Activated T-cell treated with anti-CD3 and anti-CD28 coated beads for 24 hours (primary cell): ENCODE data around the gene P2RX3.
A peak's percentile ranks its signal among the peaks of the same experiment; 100 is the strongest.
"Not testable (repeated sequence)": the region's sequence is repeated elsewhere in the genome, so short reads cannot be mapped to it uniquely, and the experiment has no call there.

Experiments
- DNase-seq: peaks from one replicate; pipeline ENCODE4 v3.0.0-alpha.2; 2020; ENCODE audit warnings: low read depth

Gene P2RX3

GRCh38 chr11:57349491-57350274 is 11.5 kb downstream of the P2RX3 start:
- peak; percentile 44 for DNase-seq

DNA sequence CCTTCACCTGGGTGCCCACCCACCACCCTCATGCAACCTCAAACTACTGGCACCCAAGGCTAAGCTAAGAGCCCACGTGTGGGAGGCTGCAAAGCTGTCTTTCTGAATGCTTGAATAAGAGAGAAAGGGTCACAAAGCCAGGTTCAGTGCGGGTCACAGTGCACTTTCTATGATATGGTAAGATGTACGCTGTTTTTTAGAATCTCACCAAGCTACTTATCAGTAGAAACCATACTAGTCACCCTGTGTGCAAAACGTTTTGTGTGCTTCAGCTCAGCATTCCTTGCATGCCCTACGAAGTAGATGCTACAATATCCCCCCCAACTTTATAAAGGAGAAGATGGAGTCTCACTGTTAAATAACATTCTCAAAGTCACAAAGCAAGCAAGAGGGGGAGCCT is 14.9 kb downstream of the P2RX3 start:
- no peak for DNase-seq

- no peak for DNase-seq
Measured at GRCh38 chr11:57353446-57353845, 15.3 kb downstream of the P2RX3 start.

DNA sequence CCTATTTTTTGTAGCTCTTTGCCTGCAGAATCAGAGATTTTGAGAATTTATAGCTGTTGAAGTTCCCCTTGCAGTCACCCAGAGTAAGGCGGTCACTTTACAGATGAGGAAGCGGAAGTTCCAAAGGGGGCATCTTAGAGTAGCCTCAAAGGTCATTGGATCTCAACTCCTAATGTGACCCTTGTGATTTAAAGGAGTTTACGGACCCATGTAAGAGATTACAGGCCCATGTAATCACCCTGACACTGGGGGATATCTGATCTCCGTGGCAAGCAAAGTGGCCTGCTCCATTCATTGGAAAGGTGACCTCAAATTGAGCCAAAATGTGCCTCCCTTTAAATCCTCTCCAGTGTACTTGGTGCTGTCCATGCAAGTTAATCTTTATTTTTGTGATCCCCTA is 15.7 kb downstream of the P2RX3 start:
- no peak for DNase-seq

- no peak for DNase-seq
Measured at GRCh38 chr11:57354699-57355098, 16.5 kb downstream of the P2RX3 start.

GRCh38 chr11:57356268-57356667 is 18.1 kb downstream of the P2RX3 start:
- no peak for DNase-seq

- no peak for DNase-seq
Measured at GRCh38 chr11:57357310-57357709, 19.2 kb downstream of the P2RX3 start.

- DNase-seq = no peak
Measured at GRCh38 chr11:57357856-57358255, 19.7 kb downstream of the P2RX3 start.

DNA sequence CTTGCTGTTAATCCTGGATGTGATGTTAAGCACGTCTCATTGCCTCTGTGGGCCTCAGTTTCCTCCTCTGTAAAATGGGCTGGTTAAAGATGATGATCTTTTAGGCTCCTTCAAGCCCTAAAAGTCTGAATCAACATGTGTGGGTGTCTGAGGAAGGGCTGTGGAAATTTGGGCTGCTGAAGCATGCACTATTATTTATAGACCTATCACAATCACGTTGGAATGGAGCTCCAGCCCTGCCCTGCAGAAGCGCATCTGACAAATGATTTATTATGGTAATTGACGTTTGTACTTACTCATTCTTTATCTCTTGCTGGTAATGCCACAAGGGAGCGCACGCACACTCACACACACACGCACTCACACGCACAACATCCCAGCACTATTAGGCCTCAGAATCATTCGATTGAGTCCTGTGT is 20.4 kb downstream of the P2RX3 start:
- no peak for DNase-seq

- no peak for DNase-seq
Measured at GRCh38 chr11:57358991-57359390, 20.8 kb downstream of the P2RX3 start.

DNA sequence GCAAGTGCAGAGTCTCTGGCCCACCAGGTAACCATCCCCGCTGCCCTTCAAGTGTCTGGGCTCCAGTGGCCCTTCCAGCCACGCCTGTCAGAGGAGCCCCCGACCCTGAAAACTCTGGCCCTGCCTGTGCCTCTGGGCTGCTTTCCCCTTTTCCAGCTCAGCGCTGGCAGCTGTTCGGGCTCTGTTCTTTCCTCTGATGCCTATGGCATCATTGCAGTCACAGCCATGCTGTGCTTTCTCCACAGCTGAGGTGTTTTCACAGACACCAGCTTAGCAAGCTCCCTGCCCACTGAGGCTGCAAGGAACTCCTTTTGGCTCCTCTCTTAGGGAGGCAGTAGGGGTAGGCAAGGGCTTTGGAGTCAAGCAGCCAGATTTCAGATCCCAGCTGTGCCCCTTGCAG is 21.2 kb downstream of the P2RX3 start:
- DNase-seq = no peak

DNA sequence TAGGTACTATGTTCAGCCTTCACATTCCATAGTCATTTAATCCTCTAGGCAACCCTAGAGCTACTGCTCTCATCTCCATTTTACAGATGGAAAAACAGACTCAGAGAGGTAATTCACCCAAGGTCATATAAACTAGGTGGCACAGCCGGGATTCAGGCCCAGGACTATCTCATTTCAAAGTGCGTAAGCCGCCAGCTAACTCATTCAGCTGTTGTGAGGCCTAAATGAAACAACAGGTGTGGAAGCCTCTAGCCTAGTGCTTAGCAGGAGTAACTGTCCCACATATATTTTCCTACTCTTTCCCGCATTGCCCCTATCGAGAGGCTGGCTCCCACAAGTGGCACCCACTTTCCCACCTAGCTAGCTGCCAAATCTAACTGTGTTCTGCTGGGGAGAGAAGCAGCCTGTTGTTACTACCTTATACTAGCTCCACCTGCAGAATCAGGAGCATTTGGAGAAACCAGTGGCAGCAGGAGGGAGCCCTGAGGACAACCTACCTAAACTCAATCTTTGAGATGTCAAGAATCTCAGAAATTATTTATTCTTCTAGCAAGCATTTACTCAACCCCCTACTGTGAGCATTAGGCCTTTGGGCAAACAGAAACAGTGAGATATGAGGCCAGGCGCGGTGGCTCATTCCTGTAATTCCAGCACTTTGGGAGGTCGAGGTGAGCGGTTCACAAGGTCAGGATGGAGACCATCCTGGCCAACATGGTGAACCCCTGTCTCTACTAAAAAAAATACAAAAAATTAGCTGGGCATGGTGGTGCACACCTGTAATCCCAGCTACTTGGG is 21.9 kb downstream of the P2RX3 start:
- no peak for DNase-seq

- DNase-seq = no peak
Measured at GRCh38 chr11:57360991-57361390, 22.8 kb downstream of the P2RX3 start.

DNA sequence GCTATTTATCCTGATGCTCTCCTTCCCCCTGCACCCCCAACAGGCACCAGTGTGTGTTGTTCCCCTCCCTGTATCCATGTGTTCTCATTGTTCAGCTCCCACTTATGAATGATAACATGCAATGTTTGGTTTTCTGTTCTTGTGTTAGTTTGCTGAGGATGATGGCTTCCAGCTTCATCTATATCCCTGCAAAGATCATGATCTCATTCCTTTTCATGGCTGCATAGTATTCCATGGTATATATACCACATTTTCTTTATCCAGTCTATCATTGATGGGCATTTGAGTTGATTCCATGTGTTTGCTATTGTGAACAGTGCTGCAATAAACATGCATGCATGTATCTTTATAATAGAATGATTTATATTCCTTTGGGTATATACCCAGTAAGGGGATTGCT is 23.3 kb downstream of the P2RX3 start:
- DNase-seq = not testable (repeated sequence)

- DNase-seq = no peak
Measured at GRCh38 chr11:57361926-57362325, 23.8 kb downstream of the P2RX3 start.

GRCh38 chr11:57363131-57364080 is 25.3 kb downstream of the P2RX3 start:
- no peak for DNase-seq

DNA sequence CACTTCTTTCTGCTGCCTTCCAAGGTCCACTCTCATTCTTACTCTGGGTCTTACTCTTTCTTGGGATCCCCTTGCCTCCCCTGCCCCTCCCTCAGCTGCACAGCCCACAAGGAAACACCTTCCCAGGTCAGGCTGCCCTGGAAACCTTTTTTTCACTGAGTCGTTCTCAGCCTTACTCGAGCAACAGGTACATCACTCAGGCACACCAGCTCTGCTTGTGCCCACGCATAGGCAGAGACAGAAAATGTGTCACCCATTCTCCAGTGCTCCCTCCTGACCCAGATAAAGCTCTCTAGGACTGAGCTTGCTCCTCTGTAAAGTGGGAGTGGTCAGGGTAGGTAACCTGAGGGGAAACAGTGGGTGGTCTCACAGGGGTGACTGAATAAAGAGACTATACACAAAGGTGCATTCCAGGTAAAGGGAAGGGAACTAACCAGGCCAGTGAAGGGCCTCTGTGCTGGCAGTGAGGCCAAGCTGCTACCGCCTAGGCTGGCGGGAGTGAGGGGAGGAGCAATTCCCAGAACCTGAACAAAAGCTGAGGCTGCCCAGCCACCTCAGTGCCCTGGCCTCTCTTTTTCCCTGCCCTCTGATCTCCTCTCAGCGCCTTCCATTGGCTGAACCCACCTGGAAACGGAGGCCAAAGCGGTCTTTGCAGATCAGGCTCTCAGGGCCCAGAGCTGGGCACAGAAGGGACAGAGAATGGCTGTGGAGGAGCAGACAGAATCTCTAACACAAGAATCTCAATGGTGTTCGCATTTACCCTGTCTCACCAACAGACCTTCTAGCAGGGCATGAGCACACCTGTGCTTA is 26.9 kb downstream of the P2RX3 start:
- no peak for DNase-seq

DNA sequence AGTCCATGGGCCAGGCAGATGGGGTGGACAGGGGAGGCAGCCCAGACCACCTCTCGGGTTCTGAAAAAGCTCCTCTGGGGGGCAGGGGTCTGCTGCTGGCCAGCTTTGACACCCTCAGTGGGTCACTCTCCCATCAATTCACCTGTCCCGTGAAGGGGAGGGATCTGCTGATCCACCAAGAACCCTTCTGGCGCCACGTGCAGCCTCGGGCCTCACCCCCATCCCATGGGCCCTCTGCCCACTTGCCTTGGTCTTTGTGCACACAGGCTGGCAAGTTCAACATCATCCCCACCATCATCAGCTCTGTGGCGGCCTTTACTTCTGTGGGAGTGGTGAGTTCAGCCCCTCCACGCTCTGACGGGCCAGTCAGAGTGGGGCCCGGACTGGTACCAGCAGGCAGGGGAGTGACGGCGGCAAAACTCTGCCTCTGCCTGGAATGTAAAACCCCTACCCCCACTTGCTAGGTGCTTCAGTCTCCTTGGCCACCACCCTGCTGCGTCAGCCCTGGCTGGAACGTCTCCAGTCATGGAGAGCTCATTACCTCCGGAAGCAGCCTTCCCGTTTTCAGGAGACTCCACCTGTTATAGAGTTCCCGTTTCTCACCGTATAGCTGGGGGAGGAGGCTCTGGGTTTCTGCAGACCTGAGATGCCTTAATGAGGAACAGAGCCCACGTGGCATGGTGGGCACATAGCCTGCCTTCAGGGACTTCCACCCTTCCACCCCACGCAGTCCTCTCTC is 30.1 kb downstream of the P2RX3 start:
- no peak for DNase-seq

GRCh38 chr11:57368845-57369232 is 30.7 kb downstream of the P2RX3 start:
- DNase-seq = no peak

DNA sequence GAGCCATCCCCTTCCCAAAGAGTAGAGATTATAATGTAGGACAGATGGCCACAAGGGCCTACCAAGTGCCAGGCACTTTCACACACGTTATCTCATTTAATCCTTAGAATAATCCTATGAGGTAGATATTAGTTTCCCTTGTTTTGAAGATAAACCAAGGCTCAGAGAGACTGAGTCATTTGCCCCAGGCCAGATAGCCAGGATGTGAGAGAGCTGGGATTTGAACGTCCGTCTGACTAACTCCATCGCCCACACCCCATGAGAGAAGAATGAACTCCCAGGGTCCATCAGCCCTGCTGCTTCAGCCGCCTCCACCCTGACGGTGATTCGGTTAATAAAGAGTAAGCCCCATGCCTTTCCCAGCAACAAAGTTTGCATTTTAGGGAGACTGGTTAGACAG is 32.1 kb downstream of the P2RX3 start:
- no peak for DNase-seq

DNA sequence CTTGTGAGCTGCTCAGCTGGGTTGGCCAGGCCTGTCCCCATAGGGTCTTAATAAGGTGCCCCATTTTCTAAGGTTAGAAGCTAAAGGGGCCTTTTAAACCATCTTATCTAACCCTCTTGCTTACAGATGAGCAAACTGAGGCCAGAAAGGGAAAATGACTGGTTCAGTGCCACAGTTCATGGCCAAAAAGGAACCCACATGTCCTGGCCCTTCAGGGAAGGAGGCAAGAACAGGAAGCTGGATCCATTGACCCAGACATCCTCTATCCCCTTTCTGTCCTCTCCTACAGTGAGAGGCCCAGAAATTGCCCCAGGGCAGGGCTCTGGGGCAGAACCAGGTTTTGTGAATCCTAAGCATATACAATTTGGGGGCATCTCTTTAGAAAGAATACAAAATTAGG is 32.8 kb downstream of the P2RX3 start:
- no peak for DNase-seq
